IMR-90 (cell line): ENCODE results near the gene ANKMY2. TPM values are rescaled to one million over a fixed set of nuclear protein-coding genes. Genes with fewer than 3 reads are reported as not detected.

Experiments used
- ATAC-seq: fragments of 200-7000 bp; cut with Tn5 transposase; 2 replicates; pipeline ENCODE4 v1.9.1; 2020; ENCODE audit warnings: low read depth, mild to moderate bottlenecking, moderate library complexity
- BruUV-seq: library from RNA; stranded (reverse); fragments of 400-500 nt; replicated peaks from 2 replicates; lab custom pipeline; 2021; lab: Mats Ljungman, UMichigan
- CTCF ChIA-PET: fragments of 300-600 bp; formaldehyde crosslinking; extraction: SDS; loops from one replicate; lab custom pipeline; 2021; ENCODE audit warnings: antibody characterized with exemption; lab: Yijun Ruan, JAX
- POLR2A ChIA-PET: fragments of 300-600 bp; sonication (Branson Sonifier 250); formaldehyde crosslinking; loops from one replicate; lab custom pipeline; 2022; ENCODE audit warnings: antibody characterized with exemption; ENCODE audit not compliant: unreplicated experiment; lab: Charles Lee
- DNase-seq: peaks from one replicate; pipeline ENCODE4 v3.0.0; 2013
- H2AFZ ChIP-seq: replicated peaks from 2 replicates; pipeline ENCODE3; 2013; ENCODE audit warnings: low read length, mild to moderate bottlenecking; ENCODE audit not compliant: poor library complexity
- H2AK5ac ChIP-seq: 2 replicates; pipeline ENCODE4 v1.6.1; 2013; ENCODE audit warnings: low read depth, low read length, inconsistent platforms
- H2AK9ac ChIP-seq: replicated peaks from 2 replicates; pipeline ENCODE3; 2013; ENCODE audit warnings: mild to moderate bottlenecking, low read depth, low read length, moderate library complexity; ENCODE audit not compliant: poor library complexity
- H2BK120ac ChIP-seq: 2 replicates; pipeline ENCODE4 v1.6.1; 2013; ENCODE audit warnings: low read depth, low read length, inconsistent platforms
- H2BK15ac ChIP-seq: 3 replicates; pipeline ENCODE4 v1.6.1; 2013; ENCODE audit warnings: low read depth, low read length, inconsistent platforms
- H2BK20ac ChIP-seq: 2 replicates; pipeline ENCODE4 v1.6.1; 2013; ENCODE audit warnings: low read depth, mild to moderate bottlenecking, inconsistent platforms, low read length, moderate library complexity
- H2BK5ac ChIP-seq: 2 replicates; pipeline ENCODE4 v1.6.1; 2013; ENCODE audit warnings: mild to moderate bottlenecking, low read depth, low read length, inconsistent platforms; ENCODE audit not compliant: poor library complexity, severe bottlenecking
- H3K14ac ChIP-seq: replicated peaks from 2 replicates; pipeline ENCODE4 v1.6.1; 2013; ENCODE audit warnings: low read depth, low read length, inconsistent platforms
- H3K18ac ChIP-seq: 2 replicates; pipeline ENCODE4 v1.6.1; 2013; ENCODE audit warnings: low read depth, low read length, control low read depth
- H3K23ac ChIP-seq: 2 replicates; pipeline ENCODE4 v1.6.1; 2013; ENCODE audit warnings: low read depth, low read length, inconsistent platforms
- H3K27ac ChIP-seq: 2 replicates; pipeline ENCODE4 v1.5.1; 2013; ENCODE audit warnings: mild to moderate bottlenecking, control low read depth, low read length; ENCODE audit not compliant: insufficient read depth
- H3K27me3 ChIP-seq: 2 replicates; pipeline ENCODE4 v1.6.1; 2013; ENCODE audit warnings: low read length; ENCODE audit not compliant: control insufficient read depth, insufficient read depth
- H3K36me3 ChIP-seq: 2 replicates; pipeline ENCODE4 v1.6.1; 2013; ENCODE audit warnings: low read length, mixed read lengths; ENCODE audit not compliant: control insufficient read depth, insufficient read depth
- H3K4ac ChIP-seq: 2 replicates; pipeline ENCODE4 v1.6.1; 2013; ENCODE audit warnings: low read depth, low read length, inconsistent platforms
- H3K4me1 ChIP-seq: 2 replicates; pipeline ENCODE4 v1.6.1; 2013; ENCODE audit warnings: low read length, mixed read lengths; ENCODE audit not compliant: control insufficient read depth, insufficient read depth
- H3K4me2 ChIP-seq: 2 replicates; pipeline ENCODE4 v1.6.1; 2013; ENCODE audit warnings: low read depth, mild to moderate bottlenecking, control low read depth, low read length, moderate library complexity
- H3K4me3 ChIP-seq: 2 replicates; pipeline ENCODE4 v1.5.1; 2013; ENCODE audit warnings: low read depth, mild to moderate bottlenecking, control low read depth, low read length, moderate library complexity; ENCODE audit not compliant: insufficient read depth
- H3K56ac ChIP-seq: 2 replicates; pipeline ENCODE4 v1.6.1; 2013; ENCODE audit warnings: low read length, inconsistent platforms; ENCODE audit not compliant: insufficient read depth; ENCODE audit errors: extremely low read depth
- H3K79me1 ChIP-seq, 2 experiments: 2 replicates each; pipeline ENCODE4 v1.6.1; 2013; ENCODE audit warnings: low read length in 2 of 2, inconsistent platforms in 1 of 2, low read depth in 1 of 2
- H3K9ac ChIP-seq: 2 replicates; pipeline ENCODE4 v1.6.1; 2013; ENCODE audit warnings: low read depth, low read length, control low read depth
- H3K9me1 ChIP-seq: 2 replicates; pipeline ENCODE4 v1.6.1; 2013; ENCODE audit warnings: low read length, inconsistent platforms; ENCODE audit not compliant: insufficient read depth
- H3K9me3 ChIP-seq: 2 replicates; pipeline ENCODE4 v1.6.1; 2013; ENCODE audit warnings: low read length; ENCODE audit not compliant: control insufficient read depth, insufficient read depth
- H4K20me1 ChIP-seq: 2 replicates; pipeline ENCODE4 v1.6.1; 2013; ENCODE audit warnings: low read length, inconsistent platforms; ENCODE audit not compliant: insufficient read depth
- H4K5ac ChIP-seq: 2 replicates; pipeline ENCODE4 v1.6.1; 2013; ENCODE audit warnings: mild to moderate bottlenecking, low read depth, low read length, control low read depth
- H4K8ac ChIP-seq, 2 experiments: 2 replicates each; pipeline ENCODE4 v1.6.1; 2013; ENCODE audit warnings: low read depth in 2 of 2, low read length in 2 of 2, control low read depth in 1 of 2, inconsistent platforms in 1 of 2
- H4K91ac ChIP-seq: 2 replicates; pipeline ENCODE4 v1.6.1; 2013; ENCODE audit warnings: low read depth, low read length, inconsistent platforms; ENCODE audit not compliant: insufficient read depth
- BHLHE40 ChIP-seq: fragments of 150-350 bp; IDR thresholded peaks from 2 replicates; pipeline ENCODE4 v1.6.1; 2016; ENCODE audit warnings: mild to moderate bottlenecking, low read depth, low read length
- ELK1 ChIP-seq: fragments of 150-350 bp; IDR thresholded peaks from 2 replicates; pipeline ENCODE4 v1.6.1; 2016; ENCODE audit warnings: low read depth, mild to moderate bottlenecking, low read length, moderate library complexity, borderline replicate concordance
- FOS ChIP-seq: fragments of 150-350 bp; IDR thresholded peaks from 2 replicates; pipeline ENCODE4 v1.6.1; 2016; ENCODE audit warnings: low read depth, low read length
- MAZ ChIP-seq: IDR thresholded peaks from 2 replicates; pipeline ENCODE4 v1.6.1; 2012; ENCODE audit warnings: low read depth, mild to moderate bottlenecking, low read length, improper control_type of control experiment, moderate library complexity, borderline replicate concordance
- MXI1 ChIP-seq: IDR thresholded peaks from 2 replicates; pipeline ENCODE4 v1.6.1; 2012; ENCODE audit warnings: low read depth, mild to moderate bottlenecking, low read length, moderate library complexity, borderline replicate concordance
- POLR2A ChIP-seq: IDR thresholded peaks from 2 replicates; pipeline ENCODE4 v1.6.1; 2012; ENCODE audit warnings: mild to moderate bottlenecking, low read depth, low read length
- RAD21 ChIP-seq: IDR thresholded peaks from 2 replicates; pipeline ENCODE4 v1.6.1; 2012; ENCODE audit warnings: low read length, improper control_type of control experiment
- RCOR1 ChIP-seq: IDR thresholded peaks from 2 replicates; pipeline ENCODE4 v1.6.1; 2012; ENCODE audit warnings: mild to moderate bottlenecking, low read length, improper control_type of control experiment; ENCODE audit not compliant: insufficient replicate concordance
- WGBS, 2 experiments: methylation state at CpG; one replicate each; pipeline versions ENCODE4 v1.1.5 to v1.1.7; 2013; ENCODE audit warnings: missing lambda C conversion rate in 2 of 2; ENCODE audit not compliant: insufficient read length in 1 of 2; ENCODE audit errors: extremely low coverage in 2 of 2; 5-methylcytosine and 5-hydroxymethylcytosine counted together
- dilution Hi-C: fragments of 300-500 bp; cut with HindIII; formaldehyde crosslinking; loops from one replicate; pipeline ENCODE4 v1.14.3; 2018; ENCODE audit warnings: low sequenced_read_pairs; ENCODE audit not compliant: unreplicated experiment
- in situ Hi-C: fragments of 300-500 bp; cut with MboI; formaldehyde crosslinking; loops from 3 replicates; pipeline ENCODE4 v1.14.3; 2019; ENCODE audit warnings: low sequenced_read_pairs, inconsistent platforms, mixed read lengths
- intact Hi-C: fragments of 100-400 bp; cut with micrococcal nuclease; formaldehyde crosslinking; loops from 2 replicates; pipeline ENCODE4 v1.10.0; 2022
- polyA plus RNA-seq, 3 experiments: library from polyadenylated mRNA; depleted of rRNA; stranded (reverse); fragments of >200 nt; gene quantifications; 2 replicates each; pipeline ENCODE4 v1.2.3, GENCODE V29; 2012; ENCODE audit warnings: low replicate concordance in 1 of 3
- total RNA-seq: library from RNA; depleted of rRNA; stranded (reverse); fragments of >200 nt; gene quantifications from 2 replicates; pipeline ENCODE4 v1.2.3, GENCODE V29; 2012

Gene ANKMY2
- total and polyA plus RNA-seq, 2 of the 4 experiments (the other 2 are of a cell fraction), result 19.5 to 41.9 TPM

- ChIA-PET CTCF (no interaction called here), POLR2A (no interaction called here)
- Histone ChIP-seq H3K23ac (no peak overlapping the region), H4K8ac (no peak overlapping the region), H2BK15ac (no peak overlapping the region), H3K18ac (no peak overlapping the region), H3K79me1 (no peaks in the 10 kb centered on the region), H3K4ac (no peak overlapping the region), H3K9me3 (no peaks in the 10 kb centered on the region), H3K56ac (no peak overlapping the region), H3K27ac (no peak overlapping the region), H3K14ac (no peak overlapping the region), H3K9ac (no peak overlapping the region), H4K91ac (no peak overlapping the region), H2BK120ac (no peak overlapping the region), H3K36me3 (no peaks in the 10 kb centered on the region), H2BK5ac (no peak overlapping the region), H3K9me1 (no peaks in the 10 kb centered on the region), H4K20me1 (no peaks in the 10 kb centered on the region), H2AK5ac (no peak overlapping the region), H3K4me2 (no peak overlapping the region), H3K27me3 (no peaks in the 10 kb centered on the region), H3K4me3 (no peak overlapping the region), H3K4me1 (no peaks in the 10 kb centered on the region), H2AK9ac (no peak overlapping the region), H4K5ac (no peak overlapping the region), H2AFZ (peak overlapping the region; percentile 67), H2BK20ac (no peak overlapping the region)
- no TSS peak for BruUV-seq
- 70% methylated on average over 13 of the region's 42 CpGs; no CpG with 5 or more reads in 1 of the 2 experiments for WGBS, 2 experiments
- TF ChIP-seq MAZ (no peak), RAD21 (no peak), RCOR1 (no peak), MXI1 (no peak), BHLHE40 (no peak), POLR2A (no peak), FOS (no peak), ELK1 (no peak)
- in situ Hi-C loops, result no loop called here
- DNase-seq (no peak), ATAC-seq (no peak)
- intact Hi-C loops, result no loop called here
- dilution Hi-C loops, result no loop called here
These were observed 59.3 kb downstream of the ANKMY2 start for GRCh38 chr7:16586081-16586874.
